ENCODE data around the gene CNTNAP5. TPM values are rescaled to one million over a fixed set of nuclear protein-coding genes. Genes with fewer than 3 reads are reported as not detected.

Gene CNTNAP5
- total RNA-seq, 1 donor from 2014 or later, result 22.0 TPM

GRCh38 chr2:124186801-124187200 is 161.7 kb downstream of the CNTNAP5 start:
- no peaks in the 10 kb centered on the region for H3K36me3 Mint-ChIP-seq (ENCODE audit: unreplicated experiment)
- no peak overlapping the region for H3K27ac Mint-ChIP-seq (ENCODE audit: unreplicated experiment)
- TF ChIP-seq CTCF (IDR thresholded peaks at IDR 0.05; ENCODE audit: partially characterized antibody, unreplicated experiment), result no peak
- H3K4me3 Mint-ChIP-seq (ENCODE audit: unreplicated experiment), result no peak overlapping the region
- peaks cover 1% of the 10 kb centered on the region for H3K9me3 Mint-ChIP-seq (ENCODE audit: unreplicated experiment)
- H3K27me3 Mint-ChIP-seq (ENCODE audit: unreplicated experiment), result no peaks in the 10 kb centered on the region
- no peaks in the 10 kb centered on the region for H3K4me1 Mint-ChIP-seq (ENCODE audit: low read depth, unreplicated experiment)
- DNase-seq, result no peak

- no peaks in the 10 kb centered on the region for H3K27me3 Mint-ChIP-seq (ENCODE audit: unreplicated experiment)
- no peak for TF ChIP-seq CTCF (IDR thresholded peaks at IDR 0.05; ENCODE audit: partially characterized antibody, unreplicated experiment)
- no peaks in the 10 kb centered on the region for H3K4me1 Mint-ChIP-seq (ENCODE audit: low read depth, unreplicated experiment)
- DNase-seq, result no peak
- H3K4me3 Mint-ChIP-seq (ENCODE audit: unreplicated experiment), result no peak overlapping the region
- no peak overlapping the region for H3K27ac Mint-ChIP-seq (ENCODE audit: unreplicated experiment)
- peaks cover 1% of the 10 kb centered on the region for H3K9me3 Mint-ChIP-seq (ENCODE audit: unreplicated experiment)
- no peaks in the 10 kb centered on the region for H3K36me3 Mint-ChIP-seq (ENCODE audit: unreplicated experiment)
These were observed 162.9 kb downstream of the CNTNAP5 start for GRCh38 chr2:124187948-124188347.

- Mint-ChIP-seq H3K27me3 (ENCODE audit: unreplicated experiment) (no peaks in the 10 kb centered on the region), H3K4me1 (ENCODE audit: low read depth, unreplicated experiment) (no peaks in the 10 kb centered on the region), H3K4me3 (ENCODE audit: unreplicated experiment) (no peak overlapping the region), H3K9me3 (ENCODE audit: unreplicated experiment) (peaks cover 1% of the 10 kb centered on the region), H3K27ac (ENCODE audit: unreplicated experiment) (no peak overlapping the region), H3K36me3 (ENCODE audit: unreplicated experiment) (no peaks in the 10 kb centered on the region)
- DNase-seq, result no peak
- no peak for TF ChIP-seq CTCF (IDR thresholded peaks at IDR 0.05; ENCODE audit: partially characterized antibody, unreplicated experiment)
These were observed 168.6 kb downstream of the CNTNAP5 start for GRCh38 chr2:124193706-124194105.

GRCh38 chr2:124201713-124202112 is 176.6 kb downstream of the CNTNAP5 start:
- Mint-ChIP-seq H3K9me3 (ENCODE audit: unreplicated experiment) (peaks cover 1% of the 10 kb centered on the region), H3K27me3 (ENCODE audit: unreplicated experiment) (no peaks in the 10 kb centered on the region), H3K4me1 (ENCODE audit: low read depth, unreplicated experiment) (no peaks in the 10 kb centered on the region), H3K4me3 (ENCODE audit: unreplicated experiment) (no peak overlapping the region), H3K36me3 (ENCODE audit: unreplicated experiment) (no peaks in the 10 kb centered on the region), H3K27ac (ENCODE audit: unreplicated experiment) (no peak overlapping the region)
- no peak for TF ChIP-seq CTCF (IDR thresholded peaks at IDR 0.05; ENCODE audit: partially characterized antibody, unreplicated experiment)
- no peak for DNase-seq

- Mint-ChIP-seq H3K36me3 (ENCODE audit: unreplicated experiment) (no peaks in the 10 kb centered on the region), H3K4me1 (ENCODE audit: low read depth, unreplicated experiment) (peaks cover 7% of the 10 kb centered on the region), H3K4me3 (ENCODE audit: unreplicated experiment) (no peak overlapping the region), H3K27ac (ENCODE audit: unreplicated experiment) (no peak overlapping the region), H3K9me3 (ENCODE audit: unreplicated experiment) (peaks cover 1% of the 10 kb centered on the region), H3K27me3 (ENCODE audit: unreplicated experiment) (peaks cover 2% of the 10 kb centered on the region)
- DNase-seq, result no peak
- TF ChIP-seq CTCF (IDR thresholded peaks at IDR 0.05; ENCODE audit: partially characterized antibody, unreplicated experiment), result no peak
These were observed 184.4 kb downstream of the CNTNAP5 start for GRCh38 chr2:124209441-124209840.
